ENCODE data around the gene RENBP.

- TF ChIP-seq CTCF (IDR thresholded peaks at IDR 0.05; ENCODE audit: low read depth, low read length, missing input control) (no peak), JUND (IDR thresholded peaks at IDR 0.05) (no peak), RXRA (IDR thresholded peaks at IDR 0.05) (no peak), ATF3 (IDR thresholded peaks at IDR 0.05) (no peak), RAD21 (IDR thresholded peaks at IDR 0.05) (no peak), FOXA1 (IDR thresholded peaks at IDR 0.05) (no peak), TAF1 (conservative IDR thresholded peaks at IDR 0.05) (no peak), EGR1 (IDR thresholded peaks at IDR 0.05; ENCODE audit: low read depth in 2 of 2) (no peak), HNF4G (IDR thresholded peaks at IDR 0.05) (no peak)
Observed at GRCh38 chrX:153984351-153985178, 40.1 kb upstream of the RENBP start.

Data from liver (tissue), 3 donors.